A549 (cell line): Measurements from ENCODE around the gene CCDC134. TPM values are rescaled to one million over a fixed set of nuclear protein-coding genes. Genes with fewer than 3 reads are reported as not detected.

Source experiments
- ATAC-seq, 2 experiments: fragments of 200-7000 bp in 1 of 2; fragments of >200 bp in 1 of 2; cut with Nextera tagmentation in 1 of 2; cut with Tn5 transposase in 1 of 2; 3 replicates each; pipeline versions ENCODE4 v1.8.0 to v1.9.1; 2018 to 2020; ENCODE audit warnings: mild to moderate bottlenecking in 1 of 2, moderate library complexity in 1 of 2
- CTCF ChIA-PET: fragments of 300-600 bp; sonication (Branson Sonifier 250); formaldehyde crosslinking; extraction: SDS; loops from one replicate; lab custom pipeline; 2021; ENCODE audit warnings: antibody characterized with exemption, inconsistent platforms; lab: Yijun Ruan, JAX
- POLR2A ChIA-PET: fragments of 350-600 bp; formaldehyde crosslinking; extraction: SDS; loops from one replicate; lab custom pipeline; 2021; ENCODE audit warnings: antibody characterized with exemption, inconsistent platforms; lab: Yijun Ruan, JAX
- DNase-seq, 2 experiments: peaks; one replicate each; pipeline versions ENCODE4 v3.0.0 to v3.0.0-alpha.2; 2011 to 2016; ENCODE audit warnings: low read depth in 1 of 2, low spot score in 1 of 2
- FAIRE-seq: peaks from 2 replicates; lab custom pipeline; 2011; peaks lifted over from hg19 to GRCh38; lab: Jason Lieb, UNC
- H3K27ac ChIP-seq, 2 experiments: fragments of >200 bp; sonication (Bioruptor Twin); formaldehyde crosslinking; 3 replicates each; pipeline ENCODE4 v1.5.1; 2016 to 2017
- H3K4me1 ChIP-seq: fragments of >200 bp; sonication (Bioruptor Twin); formaldehyde crosslinking; 3 replicates; pipeline ENCODE4 v1.6.1; 2016
- H3K4me2 ChIP-seq: fragments of >200 bp; sonication (Bioruptor Twin); formaldehyde crosslinking; 3 replicates; pipeline ENCODE4 v1.6.1; 2016
- H3K4me3 ChIP-seq: fragments of >200 bp; sonication (Bioruptor Twin); formaldehyde crosslinking; 3 replicates; pipeline ENCODE4 v1.5.1; 2016
- H3K9me3 ChIP-seq: fragments of >200 bp; sonication (Bioruptor Twin); formaldehyde crosslinking; 3 replicates; pipeline ENCODE4 v1.6.1; 2016
- BHLHE40 ChIP-seq: IDR thresholded peaks from 2 replicates; pipeline ENCODE4 v1.6.1; 2012; ENCODE audit warnings: low read depth, low read length, inconsistent platforms
- CBX2 ChIP-seq: fragments of 200-600 bp; sonication (generic); IDR thresholded peaks from 2 replicates; pipeline ENCODE4 v1.6.1; 2016; ENCODE audit warnings: low read depth, mild to moderate bottlenecking, borderline replicate concordance
- CHD2 ChIP-seq: fragments of 150-350 bp; IDR thresholded peaks from 2 replicates; pipeline ENCODE4 v1.6.1; 2014; ENCODE audit warnings: low read length; ENCODE audit not compliant: partially characterized antibody
- CTCF ChIP-seq: fragments of >200 bp; sonication (Bioruptor Twin); formaldehyde crosslinking; IDR thresholded peaks from 3 replicates; pipeline ENCODE4 v1.5.1; 2016
- ELK1 ChIP-seq: fragments of 150-350 bp; IDR thresholded peaks from 2 replicates; pipeline ENCODE4 v1.6.1; 2014; ENCODE audit warnings: low read depth, mild to moderate bottlenecking, low read length
- ESRRA ChIP-seq: fragments of 150-350 bp; IDR thresholded peaks from 2 replicates; pipeline ENCODE4 v1.6.1; 2014; ENCODE audit warnings: mild to moderate bottlenecking, low read length, borderline replicate concordance
- FOSL2 ChIP-seq, 2 experiments: fragments of 450-650 bp in 1 of 2; fragments of >200 bp in 1 of 2; sonication (Bioruptor Twin) in 1 of 2; formaldehyde crosslinking; IDR thresholded peaks; 2 replicates each; pipeline versions ENCODE4 v1.5.0 to v1.6.1; 2016 to 2020; ENCODE audit warnings: mild to moderate bottlenecking in 1 of 2, moderate library complexity in 1 of 2
- HES2 ChIP-seq: fragments of >200 bp; sonication (Bioruptor Twin); formaldehyde crosslinking; IDR thresholded peaks from 2 replicates; pipeline ENCODE4 v1.6.1; 2016
- JUN ChIP-seq, 2 experiments: fragments of >200 bp; sonication (Bioruptor Twin); formaldehyde crosslinking; IDR thresholded peaks; 2 replicates in 1 of 2; 3 replicates in 1 of 2; pipeline ENCODE4 v1.6.1; 2016 to 2017
- MAZ ChIP-seq: fragments of 150-350 bp; IDR thresholded peaks from 2 replicates; pipeline ENCODE4 v1.6.1; 2014; ENCODE audit warnings: antibody characterized with exemption, low read depth, low read length, borderline replicate concordance
- PHF8 ChIP-seq: fragments of 200-600 bp; sonication (generic); IDR thresholded peaks from 2 replicates; pipeline ENCODE4 v1.6.1; 2016; ENCODE audit warnings: low read depth, mild to moderate bottlenecking, antibody characterized with exemption, moderate library complexity, borderline replicate concordance
- RAD21 ChIP-seq, 2 experiments: fragments of >200 bp in 1 of 2; sonication (Bioruptor Twin) in 1 of 2; formaldehyde crosslinking in 1 of 2; IDR thresholded peaks in 1 of 2; conservative IDR thresholded peaks in 1 of 2; 2 replicates in 1 of 2; 3 replicates in 1 of 2; pipeline ENCODE4 v1.6.1; 2012 to 2018; ENCODE audit warnings: inconsistent platforms in 1 of 2
- RCOR1 ChIP-seq: fragments of 150-350 bp; IDR thresholded peaks from 2 replicates; pipeline ENCODE4 v1.6.1; 2014; ENCODE audit warnings: antibody characterized with exemption, low read length, low read depth
- RNF2 ChIP-seq: fragments of 200-600 bp; sonication (generic); IDR thresholded peaks from 2 replicates; pipeline ENCODE4 v1.6.1; 2016; ENCODE audit warnings: low read depth, mild to moderate bottlenecking, antibody characterized with exemption, moderate library complexity, borderline replicate concordance
- SMC3 ChIP-seq: fragments of >200 bp; sonication (Bioruptor Twin); formaldehyde crosslinking; IDR thresholded peaks from 3 replicates; pipeline ENCODE4 v1.6.1; 2018; ENCODE audit warnings: inconsistent platforms
- WGBS: methylation state at CpG from one replicate; pipeline ENCODE4 v1.1.6; 2017; ENCODE audit errors: missing lambda C conversion rate; 5-methylcytosine and 5-hydroxymethylcytosine counted together
- polyA plus RNA-seq, 4 experiments: library from polyadenylated mRNA; depleted of rRNA in 3 of 4; stranded (reverse); fragments of >200 nt; fragmentation: RNase III in 1 of 4; extraction: RNeasy Plus Mini Kit Qiagen cat#74134 plus additional on column Dnase treatment in 1 of 4; gene quantifications; 2 replicates in 3 of 4; 3 replicates in 1 of 4; pipeline ENCODE4 v1.2.3, GENCODE V29; 2011 to 2017
- TF ChIP-seq, protein P1 (sequence below): IDR thresholded peaks from 2 replicates; pipeline ENCODE4 v1.6.1; 2012

Gene CCDC134
- polyA plus RNA-seq, 2 of the 4 experiments (the other 2 are of a cell fraction) = 2.5 to 4.5 TPM

DNA sequence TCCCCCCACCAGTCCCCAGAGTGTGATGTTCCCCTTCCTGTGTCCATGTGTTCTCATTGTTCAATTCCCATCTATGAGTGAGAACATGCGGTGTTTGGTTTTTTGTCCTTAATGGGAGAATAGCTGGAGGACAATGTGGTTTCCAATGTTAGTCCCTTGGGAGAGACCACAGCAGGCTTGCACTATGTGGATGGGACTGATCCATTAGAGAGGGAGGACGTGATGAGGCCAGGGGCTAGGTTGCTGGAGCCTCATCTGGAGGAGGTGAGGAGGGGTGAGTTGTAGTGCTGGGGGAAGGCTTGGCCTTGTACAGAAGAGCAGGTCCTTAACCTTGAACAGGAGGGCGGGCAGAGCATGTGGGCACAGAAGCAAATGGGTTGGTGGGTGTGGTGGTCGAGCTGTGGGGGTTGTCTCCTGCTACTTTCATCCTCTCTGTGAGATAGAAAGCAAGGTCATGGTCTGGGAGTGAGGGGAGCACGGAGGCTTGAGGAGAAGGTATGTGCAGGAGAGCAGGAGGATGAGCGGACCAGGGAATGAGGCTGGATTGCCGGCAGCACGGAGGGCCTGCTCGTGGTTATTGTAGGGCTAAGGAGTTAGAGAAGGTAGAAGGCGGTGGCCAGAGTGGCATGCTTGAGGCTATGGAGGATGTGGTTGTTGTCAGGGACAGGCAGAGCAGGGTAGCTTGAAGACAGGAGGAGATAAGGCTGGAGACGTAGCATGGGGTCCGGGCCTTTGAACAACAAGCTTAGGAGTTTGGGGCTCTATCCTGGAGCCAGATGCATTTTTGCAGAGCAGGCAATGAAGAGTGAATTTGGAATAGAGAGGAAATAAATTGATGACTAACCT, 21.2 kb downstream of the CCDC134 start:
- no peak overlapping the region for H3K4me2 ChIP-seq
- TF ChIP-seq CBX2 (no peak), HES2 (no peak), PHF8 (no peak), JUN (IDR thresholded peaks at IDR 0.05) (no peak)
- H3K9me3 ChIP-seq = no peaks in the 10 kb centered on the region
- peak in 1 of 2 experiments; percentile 17; a peak in 2 of 6 replicates for ATAC-seq
- ChIA-PET POLR2A (no interaction called here), CTCF (interaction anchor here (0.6 to 2.8 kb wide), 15 partner anchors 9 to 124 kb away, joined by 3 to 12 read pairs (median 3); no protein-coding TSS in a partner anchor)
- peaks cover 10% of the 10 kb centered on the region for H3K4me1 ChIP-seq
- H3K27ac ChIP-seq = no peak overlapping the region
- DNase-seq = no peak
- H3K4me3 ChIP-seq = no peak overlapping the region
- FAIRE-seq = no peak
- 83% methylated on average over 12 of the region's 12 CpGs for WGBS

GRCh38 chr22:41822317-41823057, 22.0 kb downstream of the CCDC134 start:
- no peak for TF ChIP-seq RNF2
- no peak for TF ChIP-seq FOSL2 (IDR thresholded peaks at IDR 0.05)
- TF ChIP-seq FOSL2 (CRISPR knock-in tag; IDR thresholded peaks at IDR 0.05) = peak; percentile 54
- no peak for TF ChIP-seq ELK1
- TF ChIP-seq CTCF = peak; percentile 68
- peak; percentile 62 for TF ChIP-seq RAD21 (conservative IDR thresholded peaks at IDR 0.05 in 1 of 2, IDR thresholded peaks at IDR 0.05 in 1 of 2)
- TF ChIP-seq SMC3 = peak; percentile 54
- TF ChIP-seq, all 56 proteins: peak for 4
- POLR2A ChIA-PET = no interaction called here
- peak overlapping the region in 1 of 2 experiments; percentile 51; a peak in 1 of 6 replicates for H3K27ac ChIP-seq
- 70% methylated on average over 3 of the region's 3 CpGs for WGBS
- CTCF ChIA-PET = interaction anchor here (0.6 to 2.8 kb wide), 16 partner anchors 9 to 150 kb away, joined by 3 to 12 read pairs (median 3); no protein-coding TSS in a partner anchor
- FAIRE-seq = no peak
- no peaks in the 10 kb centered on the region for H3K9me3 ChIP-seq
- H3K4me1 ChIP-seq = peaks cover 10% of the 10 kb centered on the region
- DNase-seq = peak; percentile 62 to 67
- no peak overlapping the region for H3K4me2 ChIP-seq
- H3K4me3 ChIP-seq = no peak overlapping the region
- ATAC-seq = peak; percentile 77 to 86

- WGBS = 76% methylated on average over 6 of the region's 6 CpGs
- Histone ChIP-seq H3K4me2 (no peak overlapping the region), H3K27ac (no peak overlapping the region), H3K4me1 (peaks cover 10% of the 10 kb centered on the region), H3K9me3 (no peaks in the 10 kb centered on the region), H3K4me3 (no peak overlapping the region)
- ATAC-seq (no peak), DNase-seq (no peak), FAIRE-seq (no peak)
- ChIA-PET POLR2A (no interaction called here), CTCF (interaction anchor here (0.6 kb wide), 1 partner anchor 119 kb away, joined by 5 read pairs; no protein-coding TSS in a partner anchor)
- TF ChIP-seq RCOR1 (no peak), ESRRA (no peak), MAZ (no peak), CHD2 (no peak), BHLHE40 (no peak)
- TF ChIP-seq, protein P1, sequence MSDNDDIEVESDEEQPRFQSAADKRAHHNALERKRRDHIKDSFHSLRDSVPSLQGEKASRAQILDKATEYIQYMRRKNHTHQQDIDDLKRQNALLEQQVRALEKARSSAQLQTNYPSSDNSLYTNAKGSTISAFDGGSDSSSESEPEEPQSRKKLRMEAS = no peak
Measured at GRCh38 chr22:41823797-41824196, 23.3 kb downstream of the CCDC134 start.
